Motor neuron (in vitro differentiated cells): ENCODE results near the gene CTSW. TPM values are rescaled to one million over a fixed set of nuclear protein-coding genes. Genes with fewer than 3 reads are reported as not detected.
A peak's percentile ranks its signal among the peaks of the same experiment; 100 is the strongest.
"Not testable (repeated sequence)": the region's sequence is repeated elsewhere in the genome, so short reads cannot be mapped to it uniquely, and the experiment has no call there.

ENCODE experiments used
- ATAC-seq, 8 experiments: fragments of 200-7000 bp; cut with Tn5 transposase; replicated peaks in 6 of 8; 2 replicates each; pipeline ENCODE4 v1.8.0; 2021; ENCODE audit warnings: mild to moderate bottlenecking in 8 of 8, moderate library complexity in 8 of 8
- H3K27ac ChIP-seq, 2 donors: fragments of 250-450 bp; sonication (Bioruptor Pico); 2 replicates each; pipeline ENCODE4 v1.9.0; 2021; ENCODE audit warnings: antibody characterized with exemption in 2 of 2, mild to moderate bottlenecking in 2 of 2, moderate library complexity in 1 of 2
- H3K4me1 ChIP-seq, 2 donors: fragments of 250-450 bp; sonication (Bioruptor Pico); replicated peaks in 1 of 2; 2 replicates each; pipeline ENCODE4 v1.6.1; 2021; ENCODE audit warnings: antibody characterized with exemption in 2 of 2, mild to moderate bottlenecking in 2 of 2, moderate library complexity in 1 of 2
- H3K4me3 ChIP-seq, 5 donors: fragments of 250-450 bp; sonication (Bioruptor Pico); 2 replicates each; pipeline ENCODE4 v1.9.0; 2021; ENCODE audit warnings: antibody characterized with exemption in 5 of 5, mild to moderate bottlenecking in 5 of 5, moderate library complexity in 4 of 5
- WGBS, 10 experiments: fragments of 450-650 bp; shearing (Covaris generic); methylation state at CpG; one replicate each; pipeline ENCODE4 v1.0.0; 2022; 5-methylcytosine and 5-hydroxymethylcytosine counted together
- in situ Hi-C, 9 experiments: fragments of 400-800 bp; cut with MboI; loops; one replicate each; pipeline ENCODE4 v1.15.0; 2021; ENCODE audit warnings: low sequenced_read_pairs in 9 of 9, low pct_unique_long_range_greater_than_20kb in 2 of 9; ENCODE audit not compliant: unreplicated experiment in 9 of 9
- total RNA-seq, 8 experiments: library from RNA; unstranded; fragments of 300-600 nt; gene quantifications; 2 replicates each; pipeline versions ENCODE4 v1.2.3 to v1.2.4, GENCODE V29; 2022

The CTSW gene, protein sequence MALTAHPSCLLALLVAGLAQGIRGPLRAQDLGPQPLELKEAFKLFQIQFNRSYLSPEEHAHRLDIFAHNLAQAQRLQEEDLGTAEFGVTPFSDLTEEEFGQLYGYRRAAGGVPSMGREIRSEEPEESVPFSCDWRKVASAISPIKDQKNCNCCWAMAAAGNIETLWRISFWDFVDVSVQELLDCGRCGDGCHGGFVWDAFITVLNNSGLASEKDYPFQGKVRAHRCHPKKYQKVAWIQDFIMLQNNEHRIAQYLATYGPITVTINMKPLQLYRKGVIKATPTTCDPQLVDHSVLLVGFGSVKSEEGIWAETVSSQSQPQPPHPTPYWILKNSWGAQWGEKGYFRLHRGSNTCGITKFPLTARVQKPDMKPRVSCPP
- 1 to 10 TPM in 1 of 8 experiments, under 1 TPM in 5, not detected in 2; 0.21 to 1.7 (median 0.56) TPM for total RNA-seq

DNA sequence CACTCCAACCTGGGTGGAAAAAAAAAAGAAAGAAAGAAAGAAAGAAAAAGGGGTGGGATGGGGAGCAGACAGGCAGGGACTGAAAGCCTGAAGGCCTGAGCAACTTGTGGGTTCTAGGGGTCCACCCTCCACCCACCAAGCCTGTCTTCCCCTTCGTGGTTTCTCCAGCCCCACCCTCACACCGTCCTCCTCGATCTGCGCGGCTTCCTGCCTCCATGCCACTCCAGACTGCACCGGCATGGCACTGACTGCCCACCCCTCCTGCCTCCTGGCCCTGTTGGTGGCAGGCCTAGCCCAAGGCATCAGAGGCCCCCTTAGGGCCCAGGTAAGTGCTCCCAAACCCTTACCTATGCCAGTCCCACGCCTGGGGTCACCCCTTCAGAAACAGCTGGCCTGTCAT lies at the start of gene CTSW:
CTSW (plus strand) TSS at position 221 of the 400 bp plus-strand sequence; CDS start at position 239, 18 bp downstream.
- peak in 1 of 8 experiments; percentile 4 for ATAC-seq
- 65 to 80% methylated on average over 1 to 4 of the region's 7 CpGs; no CpG with 5 or more reads in 8 of the 10 experiments for WGBS, 10 experiments
- no peak within 1 kb of the TSS for H3K27ac ChIP-seq
- H3K4me3 ChIP-seq, result no peak within 1 kb of the TSS
- H3K4me1 ChIP-seq, result peaks cover 0 to 3% of the 10 kb centered on the region in 2 donors
- in situ Hi-C loops, result loop anchor here in 2 of 9 experiments (10.0 to 25.0 kb wide), 2 partner anchors 105 to 108 kb away; no protein-coding TSS in a partner anchor

DNA sequence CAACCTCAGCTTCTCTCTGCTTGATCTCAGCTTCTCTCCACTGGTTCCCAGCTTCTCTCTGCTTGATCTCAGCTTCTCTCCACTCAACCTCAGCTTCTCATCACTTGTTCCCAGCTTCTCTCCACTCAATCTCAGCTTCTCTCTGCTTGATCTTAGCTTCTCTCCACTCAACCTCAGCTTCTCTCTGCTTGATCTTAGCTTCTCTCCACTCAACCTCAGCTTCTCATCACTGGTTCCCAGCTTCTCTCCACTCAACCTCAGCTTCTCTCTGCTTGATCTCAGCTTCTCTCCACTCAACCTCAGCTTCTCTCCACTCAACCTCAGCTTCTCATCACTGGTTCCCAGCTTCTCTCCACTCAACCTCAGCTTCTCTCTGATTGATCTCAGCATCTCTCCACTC lies 47.4 kb upstream of the CTSW start:
- ATAC-seq, H3K27ac ChIP-seq, H3K4me3 ChIP-seq, in situ Hi-C loops: not testable (repeated sequence)
- peaks cover 4 to 11% of the 10 kb centered on the region in 2 donors for H3K4me1 ChIP-seq

DNA sequence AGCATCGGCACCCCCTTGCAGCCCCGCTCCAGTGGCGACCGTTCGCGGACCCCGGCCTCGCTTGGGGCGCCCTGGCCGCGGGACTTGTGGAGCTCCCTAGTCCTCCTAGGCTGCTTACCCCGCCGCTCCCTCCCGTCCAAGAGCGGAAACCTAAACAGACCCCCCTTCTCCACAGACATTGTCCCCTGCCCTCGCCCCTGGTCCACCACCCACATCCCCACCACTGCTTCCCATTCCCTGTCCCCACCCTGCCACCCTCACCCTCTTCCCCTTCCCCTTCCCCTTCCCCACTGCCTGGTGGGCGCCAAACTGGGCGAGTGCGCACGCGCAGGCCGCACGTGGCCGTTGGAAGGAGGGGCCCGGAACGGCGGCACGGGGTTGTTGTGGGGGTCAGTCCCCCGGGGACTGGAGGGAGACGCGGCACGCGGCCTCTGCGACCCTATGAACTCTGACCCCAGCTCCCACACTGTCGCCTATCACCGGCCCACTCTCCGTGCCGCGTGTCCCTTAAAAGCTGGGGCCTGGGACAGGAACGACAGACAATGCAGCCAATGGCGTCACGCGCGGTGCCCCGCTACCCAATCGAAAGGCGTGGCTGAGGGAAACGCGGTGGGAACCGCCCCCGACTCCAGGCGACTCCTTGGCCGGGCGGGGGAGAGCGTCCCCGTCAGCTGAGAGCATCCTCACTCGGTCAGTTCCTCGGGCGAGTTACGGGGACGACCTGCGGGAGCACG lies 46.2 kb upstream of the CTSW start, which contains the start of gene SNX32:
SNX32 (plus strand) TSS at position 667 of the 734 bp plus-strand sequence. CDS start 103 bp downstream, outside the sequence.
- peak; percentile 98 to 100 (median 99) for ATAC-seq
- Histone ChIP-seq H3K27ac (peak within 1 kb of the TSS in 1 of 2 donors; percentile 32), H3K4me1 (peaks cover 4 to 11% of the 10 kb centered on the region in 2 donors), H3K4me3 (peak within 1 kb of the TSS; percentile 52 to 72 (median 67))
- WGBS, 10 experiments, result 0 to 7% (median 3%) methylated on average over 3 to 12 of the region's 63 CpGs; no CpG with 5 or more reads in 6 of the 10 experiments
- in situ Hi-C loops, result no loop called here

DNA sequence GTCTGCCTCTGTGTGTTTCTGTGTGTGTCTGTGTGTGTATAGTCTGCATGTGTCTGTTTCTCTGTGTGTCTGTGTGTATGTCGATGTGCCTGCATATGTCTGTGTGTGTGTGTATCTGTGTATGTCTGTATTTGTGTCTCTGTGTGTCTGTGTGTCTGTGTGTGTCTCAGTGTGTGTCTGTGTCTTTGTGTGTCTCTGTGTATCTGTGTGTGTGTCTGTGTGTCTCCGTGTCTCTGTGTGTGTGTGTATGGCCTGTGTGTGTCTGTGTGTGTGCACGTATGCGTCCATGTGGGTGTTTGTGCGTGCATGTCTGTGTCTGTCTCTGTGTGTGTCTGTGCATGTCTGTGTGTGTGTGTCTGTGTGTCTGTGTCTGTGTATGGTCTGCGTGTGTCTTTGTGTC lies 45.4 kb upstream of the CTSW start:
- WGBS, 10 experiments, result 0 to 20% (median 0%) methylated on average over 1 to 4 of the region's 6 CpGs; no CpG with 5 or more reads in 7 of the 10 experiments
- peak in 2 of 8 experiments; percentile 8 to 26 for ATAC-seq
- Histone ChIP-seq H3K4me1 (peaks cover 4 to 11% of the 10 kb centered on the region in 2 donors), H3K4me3 (peak overlapping the region; percentile 52 to 72 (median 67)), H3K27ac (no peak overlapping the region)
- in situ Hi-C loops, result no loop called here

DNA sequence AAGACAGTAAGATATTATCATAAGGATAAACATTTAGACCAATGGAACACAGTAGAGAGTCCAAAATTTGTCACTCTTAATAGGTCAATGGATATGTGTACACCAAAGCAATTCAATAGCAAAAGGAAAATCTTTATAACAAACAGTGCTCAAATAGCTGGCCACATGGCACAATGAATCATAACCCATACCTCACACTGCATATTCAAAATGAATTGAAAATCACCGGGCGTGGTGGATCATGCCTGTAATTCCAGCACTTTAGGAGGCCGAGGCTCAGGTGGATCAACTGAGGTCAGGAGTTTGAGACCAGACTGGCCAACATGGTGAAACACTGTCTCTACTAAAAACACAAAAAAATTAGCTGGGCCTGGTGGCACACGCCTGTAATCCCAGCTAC lies 37.5 kb upstream of the CTSW start:
- in situ Hi-C loops, result no loop called here

DNA sequence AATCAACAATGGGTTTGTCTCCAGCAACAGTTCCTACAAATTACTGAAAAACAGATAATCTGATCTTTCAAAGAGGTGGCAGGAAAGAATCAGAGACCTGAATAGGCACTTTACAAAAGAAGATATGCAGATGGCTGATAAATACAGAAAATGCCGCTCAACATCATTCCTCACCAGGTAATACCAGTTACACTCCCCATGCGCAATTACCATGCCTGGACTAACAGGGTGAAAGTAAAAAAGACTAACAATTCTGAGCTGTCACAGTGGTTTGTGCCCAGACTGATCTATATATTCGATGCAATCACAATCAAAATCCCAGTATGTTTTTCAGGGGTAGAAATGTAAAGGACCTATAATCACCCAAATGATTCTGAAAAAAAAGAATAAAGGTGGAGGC lies 35.8 kb upstream of the CTSW start:
- H3K4me3 ChIP-seq, result no peak overlapping the region

More for the DNA sequence above, 37.5 kb upstream of the CTSW start:
- H3K4me3 ChIP-seq, result no peak overlapping the region
- peak in 3 of 8 experiments; percentile 9 to 88 (median 80) for ATAC-seq
- H3K4me1 ChIP-seq, result no peaks in the 10 kb centered on the region
- WGBS, 10 experiments, result 0 to 100% (median 77%) methylated on average over 1 to 3 of the region's 4 CpGs; no CpG with 5 or more reads in 4 of the 10 experiments
- H3K27ac ChIP-seq, result no peak overlapping the region

DNA sequence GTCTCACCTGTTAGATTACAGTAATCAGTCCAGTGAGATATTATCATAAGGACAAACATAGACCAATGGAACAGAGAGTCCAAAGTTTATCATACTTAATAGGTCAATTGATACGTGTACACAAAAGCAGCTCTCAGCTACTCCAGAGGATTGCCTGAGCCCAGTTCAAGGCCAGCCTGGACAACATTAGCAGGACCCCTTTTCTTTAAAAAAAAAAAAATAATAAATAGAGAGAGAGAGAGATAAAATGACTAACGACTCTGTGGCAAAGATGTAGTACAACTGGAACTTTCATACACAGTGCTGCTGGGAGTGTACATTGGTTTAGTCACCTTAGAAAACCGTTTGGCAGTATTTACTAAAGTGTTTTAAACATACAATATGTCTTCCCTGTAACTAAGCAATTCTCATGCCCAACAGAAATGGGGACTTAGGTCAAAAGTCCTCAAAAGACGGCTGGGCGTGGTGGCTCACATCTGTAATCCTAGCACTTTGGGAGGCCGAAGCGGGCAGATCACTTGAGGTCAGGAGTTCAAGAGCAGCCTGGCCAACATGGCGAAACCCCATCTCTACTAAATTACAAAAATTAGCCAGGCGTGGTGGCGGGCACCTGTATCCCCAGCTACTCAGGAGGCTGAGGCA lies 35.3 kb upstream of the CTSW start:
- H3K27ac ChIP-seq, result no peak overlapping the region
- in situ Hi-C loops, result no loop called here
- no peaks in the 10 kb centered on the region for H3K4me1 ChIP-seq
- WGBS, 10 experiments, result 62 to 94% (median 78%) methylated on average over 1 to 8 of the region's 10 CpGs
- no peak for ATAC-seq
- no peak overlapping the region for H3K4me3 ChIP-seq

More for the DNA sequence above, 35.8 kb upstream of the CTSW start:
- no peak overlapping the region for H3K27ac ChIP-seq
- ATAC-seq, result no peak
- WGBS, 10 experiments, result 62 to 100% (median 98%) methylated on average over 1 to 3 of the region's 3 CpGs; no CpG with 5 or more reads in 2 of the 10 experiments
- H3K4me1 ChIP-seq, result no peaks in the 10 kb centered on the region
- in situ Hi-C loops, result no loop called here

DNA sequence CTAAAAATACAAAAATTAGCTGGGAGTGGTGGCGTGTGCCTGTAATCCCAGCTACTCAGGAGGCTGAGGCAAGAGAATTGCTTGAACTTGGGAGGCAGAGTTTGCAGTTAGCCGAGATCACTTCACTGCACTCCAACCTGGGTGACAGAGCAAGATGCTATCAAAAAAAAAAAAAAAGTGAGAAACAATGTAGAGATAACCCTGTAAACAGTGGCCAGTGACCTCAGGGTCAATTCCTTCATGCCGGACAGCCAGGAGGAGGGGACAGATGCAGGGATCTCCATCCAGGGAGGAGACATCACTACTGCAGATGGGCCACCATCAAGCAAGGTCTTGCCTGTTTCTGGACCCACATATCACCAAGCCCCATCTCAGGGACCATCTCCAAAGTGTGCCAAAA lies 31.9 kb upstream of the CTSW start:
- no peaks in the 10 kb centered on the region for H3K4me1 ChIP-seq
- no peak overlapping the region for H3K27ac ChIP-seq
- in situ Hi-C loops, result no loop called here
- WGBS, 10 experiments, result 62 to 100% (median 88%) methylated on average over 1 to 3 of the region's 3 CpGs; no CpG with 5 or more reads in 3 of the 10 experiments
- H3K4me3 ChIP-seq, result no peak overlapping the region
- peak in 1 of 8 experiments; percentile 0 for ATAC-seq

DNA sequence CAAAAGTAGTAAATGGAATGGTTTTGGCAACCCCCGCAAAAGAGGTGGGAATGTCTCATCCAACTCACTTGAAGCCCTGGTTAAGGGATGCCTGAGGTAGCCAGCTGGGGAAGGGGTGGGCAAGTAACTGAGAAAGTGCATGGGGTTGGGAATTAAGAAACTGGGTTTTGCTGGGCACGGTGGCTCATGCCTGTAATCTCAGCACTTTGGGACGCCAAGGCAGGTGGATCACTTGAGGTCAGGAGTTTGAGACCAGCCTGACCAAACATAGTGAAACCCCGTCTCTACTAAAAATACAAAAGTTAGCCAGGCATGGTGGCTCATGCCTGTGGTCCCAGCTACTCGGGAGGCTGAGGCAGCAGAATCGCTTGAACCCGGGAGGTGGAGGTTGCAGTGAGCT lies 30.9 kb upstream of the CTSW start:
- in situ Hi-C loops, ATAC-seq, H3K4me3 ChIP-seq, H3K4me1 ChIP-seq, H3K27ac ChIP-seq: not testable (repeated sequence)
- 0 to 100% (median 68%) methylated on average over 1 to 5 of the region's 7 CpGs; no CpG with 5 or more reads in 4 of the 10 experiments for WGBS, 10 experiments

DNA sequence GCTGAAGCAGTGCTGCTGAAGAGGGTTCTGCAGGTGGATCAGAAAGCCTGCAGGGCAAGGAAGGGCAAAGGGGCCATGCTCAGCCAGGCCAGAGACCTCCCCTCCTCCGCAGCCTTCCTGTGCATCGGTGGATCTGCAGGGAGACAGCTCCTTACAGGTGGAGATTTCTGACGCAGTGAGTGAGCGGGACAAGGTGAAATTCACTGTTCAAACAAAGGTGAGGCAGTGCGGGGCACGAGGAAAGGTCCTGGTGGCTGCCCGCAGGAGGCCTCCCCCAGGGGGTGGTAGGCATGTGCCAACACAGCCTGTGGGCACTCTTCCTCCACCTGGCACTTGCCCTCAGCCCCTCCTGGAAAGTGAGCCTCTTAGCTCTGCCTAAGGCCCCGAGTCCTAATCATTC lies 30.3 kb upstream of the CTSW start:
- WGBS, 10 experiments, result 67 to 100% (median 75%) methylated on average over 1 to 6 of the region's 8 CpGs; no CpG with 5 or more reads in 5 of the 10 experiments
- no peak overlapping the region for H3K27ac ChIP-seq
- in situ Hi-C loops, result no loop called here
- ATAC-seq, result peak in 2 of 8 experiments; percentile 1 to 5
- H3K4me1 ChIP-seq, result no peaks in the 10 kb centered on the region
- no peak overlapping the region for H3K4me3 ChIP-seq

DNA sequence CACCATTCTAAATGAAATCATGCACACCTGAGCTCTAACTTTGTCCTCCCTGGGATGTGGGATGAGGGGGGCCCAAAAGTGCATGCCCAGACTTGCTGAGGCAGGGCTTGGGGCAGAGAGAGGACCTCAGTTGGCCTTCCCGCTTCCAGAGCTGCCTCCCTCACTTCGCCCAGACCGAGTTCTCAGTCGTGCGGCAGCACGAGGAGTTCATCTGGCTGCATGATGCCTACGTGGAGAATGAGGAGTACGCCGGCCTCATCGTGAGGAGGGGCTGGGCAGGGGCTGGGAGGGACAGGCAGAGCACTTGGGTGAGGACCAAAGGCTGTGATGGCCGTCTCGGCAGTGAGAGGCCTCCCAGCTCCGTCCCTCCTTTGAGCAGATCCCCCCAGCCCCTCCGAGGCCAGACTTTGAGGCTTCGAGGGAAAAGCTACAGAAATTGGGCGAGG lies 29.8 kb upstream of the CTSW start:
- 0 to 80% (median 59%) methylated on average over 1 to 5 of the region's 16 CpGs; no CpG with 5 or more reads in 4 of the 10 experiments for WGBS, 10 experiments
- in situ Hi-C loops, result no loop called here
- Histone ChIP-seq H3K4me3 (no peak overlapping the region), H3K4me1 (no peaks in the 10 kb centered on the region), H3K27ac (no peak overlapping the region)
- peak in 4 of 8 experiments; percentile 0 to 10 (median 7) for ATAC-seq

DNA sequence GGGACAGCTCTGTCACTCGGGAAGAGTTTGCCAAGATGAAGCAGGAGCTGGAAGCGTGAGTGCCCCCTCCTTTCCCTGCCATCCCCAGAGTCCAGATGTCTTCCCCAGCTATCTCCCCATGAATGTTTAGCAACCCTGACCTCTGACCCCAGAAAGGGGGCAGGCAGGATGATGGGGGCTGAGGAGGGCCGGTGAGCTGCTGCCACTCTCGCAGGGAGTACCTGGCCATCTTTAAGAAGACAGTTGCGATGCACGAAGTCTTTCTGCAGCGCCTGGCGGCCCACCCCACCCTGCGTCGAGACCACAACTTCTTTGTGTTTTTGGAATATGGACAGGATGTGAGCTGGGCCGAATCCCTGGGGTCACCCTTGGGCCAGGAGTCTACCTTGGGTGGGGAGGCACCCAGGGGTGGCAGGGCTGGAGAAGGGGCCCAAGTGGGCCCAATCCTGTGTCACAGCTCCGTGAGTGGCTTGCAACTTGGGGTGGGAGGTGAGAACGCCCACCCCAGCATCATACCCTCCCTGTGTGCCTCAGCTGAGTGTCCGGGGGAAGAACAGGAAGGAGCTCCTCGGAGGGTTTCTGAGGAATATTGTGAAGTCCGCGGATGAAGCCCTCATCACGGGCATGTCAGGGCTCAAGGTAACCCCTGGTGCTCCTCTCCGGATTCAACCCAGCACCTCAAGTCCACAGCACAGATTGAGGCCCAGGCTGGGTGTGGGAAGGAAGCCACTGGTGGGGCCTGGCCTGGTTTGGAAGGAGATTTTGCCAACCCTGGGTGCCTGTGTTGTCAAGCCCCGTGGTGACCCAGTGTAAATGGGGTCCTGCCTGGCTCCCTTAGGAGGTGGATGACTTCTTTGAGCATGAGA lies 29.2 kb upstream of the CTSW start:
- in situ Hi-C loops, result no loop called here
- WGBS, 10 experiments, result 60 to 96% (median 86%) methylated on average over 1 to 9 of the region's 20 CpGs; no CpG with 5 or more reads in 5 of the 10 experiments
- ATAC-seq, result peak in 7 of 8 experiments; percentile 1 to 13 (median 7)
- Histone ChIP-seq H3K27ac (no peak overlapping the region), H3K4me1 (no peaks in the 10 kb centered on the region), H3K4me3 (no peak overlapping the region)
